ENCODE results near the gene PDGFC.

DNA sequence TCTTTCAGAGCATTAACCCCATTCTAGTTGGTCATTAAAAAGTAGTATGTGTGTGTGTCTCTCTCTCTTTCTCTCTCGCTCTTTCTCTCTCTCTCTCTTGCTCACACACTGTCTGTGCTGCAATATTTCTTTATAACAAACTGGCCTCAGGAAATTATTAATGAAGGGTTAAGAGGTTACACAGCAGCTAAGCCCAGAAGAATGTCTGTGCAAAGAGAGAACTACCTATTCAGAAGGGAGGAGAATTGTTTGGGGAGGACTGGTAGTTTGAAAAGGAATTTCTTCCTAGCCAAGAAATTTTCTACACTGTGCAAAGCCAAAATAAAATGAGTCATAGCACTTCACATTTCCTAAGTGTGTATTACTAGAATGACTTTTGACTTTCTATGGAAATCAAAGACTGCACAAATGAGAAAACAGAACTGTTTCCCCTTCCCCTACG, 22.2 kb downstream of the PDGFC start:
- TF ChIP-seq POLR2A (IDR thresholded peaks at IDR 0.05; ENCODE audit: insufficient read depth in 1 of 2, low read depth in 2 of 2, low read length in 2 of 2) (no peak), USF2 (IDR thresholded peaks at IDR 0.05; ENCODE audit: low read depth, low read length) (no peak), USF2 (CRISPR knock-in tag; IDR thresholded peaks at IDR 0.05; ENCODE audit: borderline replicate concordance) (no peak), ZNF776 (CRISPR knock-in tag; IDR thresholded peaks at IDR 0.05) (no peak), ZNF431 (CRISPR knock-in tag; IDR thresholded peaks at IDR 0.05; ENCODE audit: borderline replicate concordance, low read depth) (no peak), ZNF230 (CRISPR knock-in tag; IDR thresholded peaks at IDR 0.05) (no peak)
- TF ChIP-seq, protein P1, sequence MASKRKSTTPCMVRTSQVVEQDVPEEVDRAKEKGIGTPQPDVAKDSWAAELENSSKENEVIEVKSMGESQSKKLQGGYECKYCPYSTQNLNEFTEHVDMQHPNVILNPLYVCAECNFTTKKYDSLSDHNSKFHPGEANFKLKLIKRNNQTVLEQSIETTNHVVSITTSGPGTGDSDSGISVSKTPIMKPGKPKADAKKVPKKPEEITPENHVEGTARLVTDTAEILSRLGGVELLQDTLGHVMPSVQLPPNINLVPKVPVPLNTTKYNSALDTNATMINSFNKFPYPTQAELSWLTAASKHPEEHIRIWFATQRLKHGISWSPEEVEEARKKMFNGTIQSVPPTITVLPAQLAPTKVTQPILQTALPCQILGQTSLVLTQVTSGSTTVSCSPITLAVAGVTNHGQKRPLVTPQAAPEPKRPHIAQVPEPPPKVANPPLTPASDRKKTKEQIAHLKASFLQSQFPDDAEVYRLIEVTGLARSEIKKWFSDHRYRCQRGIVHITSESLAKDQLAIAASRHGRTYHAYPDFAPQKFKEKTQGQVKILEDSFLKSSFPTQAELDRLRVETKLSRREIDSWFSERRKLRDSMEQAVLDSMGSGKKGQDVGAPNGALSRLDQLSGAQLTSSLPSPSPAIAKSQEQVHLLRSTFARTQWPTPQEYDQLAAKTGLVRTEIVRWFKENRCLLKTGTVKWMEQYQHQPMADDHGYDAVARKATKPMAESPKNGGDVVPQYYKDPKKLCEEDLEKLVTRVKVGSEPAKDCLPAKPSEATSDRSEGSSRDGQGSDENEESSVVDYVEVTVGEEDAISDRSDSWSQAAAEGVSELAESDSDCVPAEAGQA (IDR thresholded peaks at IDR 0.05; ENCODE audit: low read depth), result no peak
- TF ChIP-seq, protein P1 (CRISPR knock-in tag; IDR thresholded peaks at IDR 0.05; ENCODE audit: borderline replicate concordance), result no peak

All from HepG2 (cell line).